ENCODE data around the gene LINC01488.

GRCh38 chr11:69514771-69515170 is 33.3 kb downstream of the LINC01488 start:
- TF ChIP-seq CTCF (IDR thresholded peaks at IDR 0.05): no peak
- TF ChIP-seq EZH2 (IDR thresholded peaks at IDR 0.05; ENCODE audit: borderline replicate concordance, insufficient read depth, low read depth, low read length, poor library complexity, severe bottlenecking): no peak

Data from B cell (primary cell).